ENCODE results near the gene AK1. TPM values are rescaled to one million over a fixed set of nuclear protein-coding genes. Genes with fewer than 3 reads are reported as not detected.

Gene AK1, protein sequence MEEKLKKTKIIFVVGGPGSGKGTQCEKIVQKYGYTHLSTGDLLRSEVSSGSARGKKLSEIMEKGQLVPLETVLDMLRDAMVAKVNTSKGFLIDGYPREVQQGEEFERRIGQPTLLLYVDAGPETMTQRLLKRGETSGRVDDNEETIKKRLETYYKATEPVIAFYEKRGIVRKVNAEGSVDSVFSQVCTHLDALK
- 103 and 125 TPM in 2 replicates for polyA plus RNA-seq (2012; rRNA removed)
- polyA plus RNA-seq (2012; cell fraction: cytosol; rRNA removed), result 65.8 and 85.2 TPM in 2 replicates
- polyA plus RNA-seq (2012; cell fraction: nucleus; rRNA removed), result 98.3 and 147 TPM in 2 replicates

GRCh38 chr9:127877566-127877998, at the start of gene AK1:
Gene AK1, minus strand, starts transcription at chr9:127877675. Its CDS starts 3,058 bp downstream, at chr9:127874617.
- H3K9me2 ChIP-seq, result no peaks in the 10 kb centered on the region
- H3K4me2 ChIP-seq, result peak within 1 kb of the TSS; percentile 97
- 0% methylated on average over 17 of the region's 44 CpGs for WGBS (ENCODE audit: low lambda C conversion rate)
- H3K4me1 ChIP-seq (ENCODE audit: control insufficient read depth in 1 of 2, insufficient read depth in 2 of 2, low read depth in 1 of 2, low read length in 1 of 2), result peaks cover 9 to 39% of the 10 kb centered on the region in 2 experiments; a peak in 2 of 4 replicates
- ChIA-PET CTCF (interaction anchor here (0.8 to 5.9 kb wide), 6 partner anchors 8 to 142 kb away, joined by 3 to 31 read pairs (median 8); partner anchors contain the start of genes CDK9, ENG and TOR2A), POLR2A (no interaction called here)
- no peaks in the 10 kb centered on the region for H3K27me3 ChIP-seq (ENCODE audit: insufficient read depth)
- TF ChIP-seq, protein P1, sequence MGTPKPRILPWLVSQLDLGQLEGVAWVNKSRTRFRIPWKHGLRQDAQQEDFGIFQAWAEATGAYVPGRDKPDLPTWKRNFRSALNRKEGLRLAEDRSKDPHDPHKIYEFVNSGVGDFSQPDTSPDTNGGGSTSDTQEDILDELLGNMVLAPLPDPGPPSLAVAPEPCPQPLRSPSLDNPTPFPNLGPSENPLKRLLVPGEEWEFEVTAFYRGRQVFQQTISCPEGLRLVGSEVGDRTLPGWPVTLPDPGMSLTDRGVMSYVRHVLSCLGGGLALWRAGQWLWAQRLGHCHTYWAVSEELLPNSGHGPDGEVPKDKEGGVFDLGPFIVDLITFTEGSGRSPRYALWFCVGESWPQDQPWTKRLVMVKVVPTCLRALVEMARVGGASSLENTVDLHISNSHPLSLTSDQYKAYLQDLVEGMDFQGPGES (IDR thresholded peaks at IDR 0.05; ENCODE audit: low read depth, low read length), result no peak
- TF ChIP-seq GABPA (IDR thresholded peaks at IDR 0.05; ENCODE audit: low read depth) (no peak), POLR2AphosphoS5 (IDR thresholded peaks at IDR 0.05; ENCODE audit: low read depth, low read length) (peak; percentile 50), MAX (IDR thresholded peaks at IDR 0.05; ENCODE audit: low read depth) (peak; percentile 74), CHD2 (IDR thresholded peaks at IDR 0.05; ENCODE audit: low read length, partially characterized antibody) (no peak), EZH2phosphoT487 (IDR thresholded peaks at IDR 0.05; ENCODE audit: borderline replicate concordance, low read depth) (no peak), RCOR1 (IDR thresholded peaks at IDR 0.05; ENCODE audit: low read length) (no peak), SIN3A (IDR thresholded peaks at IDR 0.05; ENCODE audit: borderline replicate concordance, low read depth, low read length) (peak; percentile 79), MXI1 (IDR thresholded peaks at IDR 0.05; ENCODE audit: low read depth, low read length) (peak; percentile 78), FOSL2 (IDR thresholded peaks at IDR 0.05; ENCODE audit: borderline replicate concordance, low read depth) (no peak)
- TF ChIP-seq, protein P2, sequence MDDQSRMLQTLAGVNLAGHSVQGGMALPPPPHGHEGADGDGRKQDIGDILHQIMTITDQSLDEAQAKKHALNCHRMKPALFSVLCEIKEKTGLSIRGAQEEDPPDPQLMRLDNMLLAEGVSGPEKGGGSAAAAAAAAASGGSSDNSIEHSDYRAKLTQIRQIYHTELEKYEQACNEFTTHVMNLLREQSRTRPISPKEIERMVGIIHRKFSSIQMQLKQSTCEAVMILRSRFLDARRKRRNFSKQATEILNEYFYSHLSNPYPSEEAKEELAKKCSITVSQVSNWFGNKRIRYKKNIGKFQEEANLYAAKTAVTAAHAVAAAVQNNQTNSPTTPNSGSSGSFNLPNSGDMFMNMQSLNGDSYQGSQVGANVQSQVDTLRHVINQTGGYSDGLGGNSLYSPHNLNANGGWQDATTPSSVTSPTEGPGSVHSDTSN (IDR thresholded peaks at IDR 0.05), result peak; percentile 53; the same call in 1 of the 2 replicates
- TF ChIP-seq, protein P3, sequence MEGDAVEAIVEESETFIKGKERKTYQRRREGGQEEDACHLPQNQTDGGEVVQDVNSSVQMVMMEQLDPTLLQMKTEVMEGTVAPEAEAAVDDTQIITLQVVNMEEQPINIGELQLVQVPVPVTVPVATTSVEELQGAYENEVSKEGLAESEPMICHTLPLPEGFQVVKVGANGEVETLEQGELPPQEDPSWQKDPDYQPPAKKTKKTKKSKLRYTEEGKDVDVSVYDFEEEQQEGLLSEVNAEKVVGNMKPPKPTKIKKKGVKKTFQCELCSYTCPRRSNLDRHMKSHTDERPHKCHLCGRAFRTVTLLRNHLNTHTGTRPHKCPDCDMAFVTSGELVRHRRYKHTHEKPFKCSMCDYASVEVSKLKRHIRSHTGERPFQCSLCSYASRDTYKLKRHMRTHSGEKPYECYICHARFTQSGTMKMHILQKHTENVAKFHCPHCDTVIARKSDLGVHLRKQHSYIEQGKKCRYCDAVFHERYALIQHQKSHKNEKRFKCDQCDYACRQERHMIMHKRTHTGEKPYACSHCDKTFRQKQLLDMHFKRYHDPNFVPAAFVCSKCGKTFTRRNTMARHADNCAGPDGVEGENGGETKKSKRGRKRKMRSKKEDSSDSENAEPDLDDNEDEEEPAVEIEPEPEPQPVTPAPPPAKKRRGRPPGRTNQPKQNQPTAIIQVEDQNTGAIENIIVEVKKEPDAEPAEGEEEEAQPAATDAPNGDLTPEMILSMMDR (IDR thresholded peaks at IDR 0.05), result no peak
- H2AFZ ChIP-seq (ENCODE audit: low read depth), result peak within 1 kb of the TSS; percentile 93
- peak within 1 kb of the TSS; percentile 52 to 71 for H3K4me3 ChIP-seq (ENCODE audit: low read depth in 2 of 2, low read length in 1 of 2)
- no peaks in the 10 kb centered on the region for H3K9me3 ChIP-seq
- H3K79me2 ChIP-seq (ENCODE audit: insufficient read depth), result peaks cover 7% of the 10 kb centered on the region; the same call in 1 of the 2 replicates
- peaks cover 0 to under 1% of the 10 kb centered on the region in 2 experiments for H3K36me3 ChIP-seq (replicated peaks in 1 of 2; ENCODE audit: control insufficient read depth in 1 of 2, insufficient read depth in 2 of 2, low read length in 1 of 2)
- peak; percentile 91 for DNase-seq
- H3K27ac ChIP-seq (ENCODE audit: low read depth in 2 of 2, low read length in 1 of 2), result peak within 1 kb of the TSS in 1 of 2 experiments; percentile 59; a peak in 1 of 4 replicates
- no peaks in the 10 kb centered on the region for H4K20me1 ChIP-seq (ENCODE audit: insufficient read depth)
- peak within 1 kb of the TSS; percentile 63 for H3K9ac ChIP-seq
- H3F3A ChIP-seq (replicated peaks; ENCODE audit: insufficient read depth), result peaks cover 2% of the 10 kb centered on the region
